GM12878 (cell line): Measurements from ENCODE around the gene PLVAP.

Experiments used
- MYB ChIP-seq: fragments of 150-350 bp; IDR thresholded peaks from 2 replicates; pipeline ENCODE4 v1.6.1; 2014; ENCODE audit warnings: mild to moderate bottlenecking, low read depth, low read length, borderline replicate concordance
- YY1 ChIP-seq: IDR thresholded peaks from 2 replicates; pipeline ENCODE4 v1.6.1; 2011; ENCODE audit warnings: low read depth, mild to moderate bottlenecking, low read length

GRCh38 chr19:17341386-17341785 is 35.8 kb downstream of the PLVAP start:
- TF ChIP-seq MYB: no peak
- no peak for TF ChIP-seq YY1
